Mononuclear cell (primary cell): Measurements from ENCODE around the gene CCNB2. TPM values are rescaled to one million over a fixed set of nuclear protein-coding genes. Genes with fewer than 3 reads are reported as not detected.
"Not testable (repeated sequence)": the region's sequence is repeated elsewhere in the genome, so short reads cannot be mapped to it uniquely, and the experiment has no call there.

ENCODE experiments used
- H3K27me3 ChIP-seq: 2 replicates; pipeline ENCODE4 v1.6.0; 2011; ENCODE audit warnings: low read length, control low read depth; ENCODE audit not compliant: insufficient read depth
- H3K4me1 ChIP-seq: 2 replicates; pipeline ENCODE4 v1.5.1; 2011; ENCODE audit warnings: mild to moderate bottlenecking, low read length, control low read depth; ENCODE audit not compliant: insufficient read depth
- H3K4me3 ChIP-seq: 2 replicates; pipeline ENCODE4 v1.5.1; 2011; ENCODE audit warnings: mild to moderate bottlenecking, low read length, moderate library complexity
- H3K9me3 ChIP-seq: 2 replicates; pipeline ENCODE4 v1.5.1; 2011; ENCODE audit warnings: low read depth, mild to moderate bottlenecking, control low read depth, low read length
- total RNA-seq: library from RNA; depleted of rRNA; stranded (reverse); fragments of >200 nt; gene quantifications from one replicate; pipeline ENCODE4 v1.2.3, GENCODE V29; 2012

CCNB2 gene
- total RNA-seq, 1 donor: 0.42 TPM

- no peak overlapping the region for H3K4me3 ChIP-seq
- H3K9me3 ChIP-seq: no peaks in the 10 kb centered on the region
- H3K27me3 ChIP-seq: no peaks in the 10 kb centered on the region
- H3K4me1 ChIP-seq: no peaks in the 10 kb centered on the region
These were observed 14.7 kb downstream of the CCNB2 start for GRCh38 chr15:59119625-59120024.

DNA sequence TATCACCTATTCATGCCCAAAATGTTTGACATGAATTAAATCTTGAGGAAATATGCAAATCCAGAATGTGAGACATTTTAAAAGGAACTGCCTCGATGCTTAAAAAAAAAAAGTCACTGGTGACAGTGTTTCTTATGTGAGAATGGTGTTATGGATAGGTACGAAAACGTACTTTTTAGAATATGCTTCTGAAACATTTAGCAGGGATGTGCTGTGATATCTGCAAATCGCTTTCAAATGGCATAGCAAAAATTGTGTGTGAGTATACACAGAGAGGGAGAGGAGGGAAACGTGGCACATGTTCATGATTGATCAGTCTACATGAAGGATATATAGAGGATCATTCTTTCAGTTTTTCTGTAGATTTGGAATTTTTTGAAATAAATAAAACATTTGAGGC, 16.0 kb downstream of the CCNB2 start:
- Histone ChIP-seq H3K4me1 (no peaks in the 10 kb centered on the region), H3K4me3 (no peak overlapping the region), H3K27me3 (no peaks in the 10 kb centered on the region)

DNA sequence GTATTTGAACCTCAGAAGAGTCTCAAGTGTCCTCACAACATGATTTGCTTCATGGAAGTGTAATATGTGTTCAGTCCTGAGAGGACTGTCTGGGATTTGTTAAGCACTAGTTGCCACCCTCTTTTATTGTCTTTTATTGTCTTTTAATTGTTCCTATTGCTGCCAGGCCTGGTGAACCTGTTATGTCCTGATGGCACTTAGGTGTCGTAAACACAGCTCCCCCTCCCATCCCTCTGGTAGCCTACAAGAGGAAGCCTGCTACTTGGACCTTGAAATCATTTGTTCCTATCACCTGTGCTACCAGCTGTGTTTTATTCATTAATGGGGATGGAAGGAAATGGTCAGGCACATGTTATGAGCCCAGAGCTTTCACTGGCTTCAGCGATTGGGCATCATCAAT, 19.3 kb downstream of the CCNB2 start:
- Histone ChIP-seq H3K4me1 (no peaks in the 10 kb centered on the region), H3K4me3 (no peak overlapping the region), H3K9me3 (no peaks in the 10 kb centered on the region), H3K27me3 (no peaks in the 10 kb centered on the region)

More for the DNA sequence above, 16.0 kb downstream of the CCNB2 start:
- no peaks in the 10 kb centered on the region for H3K9me3 ChIP-seq

- H3K4me3 ChIP-seq, H3K9me3 ChIP-seq, H3K27me3 ChIP-seq, H3K4me1 ChIP-seq: not testable (repeated sequence)
These were observed 20.7 kb downstream of the CCNB2 start for GRCh38 chr15:59125683-59126082.

GRCh38 chr15:59127255-59127654, 22.3 kb downstream of the CCNB2 start:
- not testable (repeated sequence) for H3K9me3 ChIP-seq, H3K27me3 ChIP-seq, H3K4me1 ChIP-seq, H3K4me3 ChIP-seq

GRCh38 chr15:59131456-59131855, 26.5 kb downstream of the CCNB2 start:
- Histone ChIP-seq H3K9me3 (no peaks in the 10 kb centered on the region), H3K4me3 (no peak overlapping the region), H3K27me3 (no peaks in the 10 kb centered on the region), H3K4me1 (no peaks in the 10 kb centered on the region)

GRCh38 chr15:59131969-59132562, 27.1 kb downstream of the CCNB2 start:
- Histone ChIP-seq H3K9me3 (no peaks in the 10 kb centered on the region), H3K4me3 (no peak overlapping the region), H3K4me1 (no peaks in the 10 kb centered on the region), H3K27me3 (no peaks in the 10 kb centered on the region)

GRCh38 chr15:59133929-59134427, 29.0 kb downstream of the CCNB2 start:
- Histone ChIP-seq H3K27me3 (no peaks in the 10 kb centered on the region), H3K4me1 (no peaks in the 10 kb centered on the region), H3K9me3 (no peaks in the 10 kb centered on the region), H3K4me3 (no peak overlapping the region)

GRCh38 chr15:59137566-59137965, 32.6 kb downstream of the CCNB2 start:
- Histone ChIP-seq H3K4me1 (no peaks in the 10 kb centered on the region), H3K27me3 (no peaks in the 10 kb centered on the region), H3K4me3 (no peak overlapping the region), H3K9me3 (no peaks in the 10 kb centered on the region)

DNA sequence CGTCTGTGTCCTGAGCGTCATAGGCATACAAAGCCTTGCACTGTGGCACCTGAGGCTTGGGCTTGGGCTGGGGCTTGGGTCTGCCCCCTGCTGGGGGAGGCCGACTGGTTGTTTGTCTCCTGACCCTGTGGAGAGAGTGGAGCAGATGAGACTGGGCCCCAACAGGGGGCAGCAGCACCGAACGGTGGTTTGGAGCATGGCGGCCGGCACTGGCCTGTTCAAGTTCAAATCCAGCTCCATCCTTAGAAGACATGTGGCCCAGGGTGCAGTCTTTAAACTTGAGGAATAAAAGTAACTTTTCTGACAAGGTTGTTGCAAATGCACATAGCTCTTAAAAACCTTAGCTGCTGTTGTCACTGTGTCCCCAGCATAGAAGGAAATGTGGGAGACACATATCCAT, 33.3 kb downstream of the CCNB2 start:
- Histone ChIP-seq H3K4me1 (no peaks in the 10 kb centered on the region), H3K9me3 (no peaks in the 10 kb centered on the region), H3K27me3 (no peaks in the 10 kb centered on the region), H3K4me3 (no peak overlapping the region)

GRCh38 chr15:59140422-59141226, 35.7 kb downstream of the CCNB2 start:
- Histone ChIP-seq H3K4me1 (no peaks in the 10 kb centered on the region), H3K4me3 (no peak overlapping the region), H3K27me3 (no peaks in the 10 kb centered on the region), H3K9me3 (no peaks in the 10 kb centered on the region)

GRCh38 chr15:59143281-59143680, 38.3 kb downstream of the CCNB2 start:
- Histone ChIP-seq H3K4me3 (no peak overlapping the region), H3K27me3 (no peaks in the 10 kb centered on the region), H3K9me3 (no peaks in the 10 kb centered on the region), H3K4me1 (no peaks in the 10 kb centered on the region)

GRCh38 chr15:59144594-59144993, 39.6 kb downstream of the CCNB2 start:
- not testable (repeated sequence) for H3K4me3 ChIP-seq, H3K9me3 ChIP-seq, H3K4me1 ChIP-seq, H3K27me3 ChIP-seq

GRCh38 chr15:59147666-59148065, 42.7 kb downstream of the CCNB2 start:
- H3K4me3 ChIP-seq: no peak overlapping the region
- no peaks in the 10 kb centered on the region for H3K4me1 ChIP-seq
- no peaks in the 10 kb centered on the region for H3K9me3 ChIP-seq
- H3K27me3 ChIP-seq: no peaks in the 10 kb centered on the region

DNA sequence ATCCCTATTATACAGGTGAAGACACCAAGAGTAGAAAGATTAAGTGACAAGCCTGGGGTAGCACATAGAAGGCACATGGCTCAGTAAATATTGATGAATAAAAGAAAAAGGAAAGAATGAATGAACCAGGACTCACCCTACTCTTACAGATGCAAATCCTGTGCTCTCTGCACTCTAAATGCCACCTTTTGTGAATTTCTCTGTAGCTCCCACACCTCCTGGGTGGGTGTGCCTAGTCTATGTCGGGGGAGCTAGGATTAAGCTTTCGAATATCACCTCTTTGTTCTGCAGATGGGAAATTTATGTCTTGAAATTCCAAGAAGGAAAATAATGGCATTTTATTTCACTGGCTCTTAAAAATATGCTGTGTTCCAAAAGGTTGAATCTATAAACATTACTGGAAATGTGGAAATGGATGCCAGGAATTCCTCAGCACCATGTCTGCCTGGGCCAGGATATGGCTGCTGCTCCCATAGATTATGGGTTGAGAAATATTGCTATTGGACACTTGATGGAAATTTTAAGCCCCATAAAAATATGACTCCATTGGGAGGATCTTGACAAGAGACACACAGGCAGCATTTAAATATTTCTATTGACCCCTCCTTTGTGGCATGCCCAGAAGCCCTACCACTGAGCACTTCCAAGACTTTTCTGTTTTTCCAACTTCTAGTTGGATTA, 43.3 kb downstream of the CCNB2 start:
- Histone ChIP-seq H3K9me3 (no peaks in the 10 kb centered on the region), H3K27me3 (no peaks in the 10 kb centered on the region), H3K4me1 (no peaks in the 10 kb centered on the region), H3K4me3 (no peak overlapping the region)
